Gastrocnemius medialis (tissue), 4 donors: Measurements from ENCODE around the gene GALM. TPM values are rescaled to one million over a fixed set of nuclear protein-coding genes. Genes with fewer than 3 reads are reported as not detected.

ENCODE experiments used
- ATAC-seq, 2 donors: fragments of 150-250 bp; one replicate each; pipeline ENCODE4 v1.9.1; 2016
- DNase-seq, 2 donors: peaks; one replicate each; pipeline ENCODE4 v3.0.0-alpha.2; 2019
- H3K27ac ChIP-seq, 4 donors: fragments of 200-600 bp; sonication (generic); 1 replicate in 1 of 4; 2 replicates in 3 of 4; pipeline ENCODE4 v1.5.1; 2016 to 2018; ENCODE audit warnings: mild to moderate bottlenecking in 2 of 4, moderate library complexity in 1 of 4
- H3K27me3 ChIP-seq, 3 donors: fragments of 200-600 bp; sonication (generic) in 2 of 3; 1 replicate in 1 of 3; 2 replicates in 2 of 3; pipeline versions ENCODE4 v1.5.1 to v1.6.0; 2016 to 2019; ENCODE audit warnings: mild to moderate bottlenecking in 1 of 3, moderate library complexity in 1 of 3
- H3K36me3 ChIP-seq, 2 donors: fragments of 200-600 bp; sonication (generic) in 1 of 2; one replicate each; pipeline ENCODE4 v1.5.1; 2017 to 2018
- H3K4me1 ChIP-seq, 2 donors: fragments of 200-600 bp; sonication (generic) in 1 of 2; one replicate each; pipeline ENCODE4 v1.5.1; 2016 to 2017; ENCODE audit warnings: mild to moderate bottlenecking in 2 of 2
- H3K4me3 ChIP-seq, 4 donors: fragments of 200-600 bp; sonication (generic) in 3 of 4; 1 replicate in 1 of 4; 2 replicates in 3 of 4; pipeline ENCODE4 v1.5.1; 2016 to 2019; ENCODE audit warnings: mild to moderate bottlenecking in 2 of 4
- H3K9me3 ChIP-seq, 3 donors: fragments of 200-600 bp; sonication (generic) in 2 of 3; 1 replicate in 1 of 3; 2 replicates in 2 of 3; pipeline ENCODE4 v1.5.1; 2016 to 2019
- CTCF ChIP-seq, 5 experiments: fragments of 450-650 bp in 3 of 5; fragments of 200-600 bp in 2 of 5; sonication (generic) in 2 of 5; IDR thresholded peaks in 4 of 5; conservative IDR thresholded peaks in 1 of 5; 1 replicate in 4 of 5; 2 replicates in 1 of 5; pipeline ENCODE4 v1.5.1; 2016 to 2019; ENCODE audit warnings: antibody characterized with exemption in 5 of 5, mild to moderate bottlenecking in 3 of 5, moderate library complexity in 3 of 5
- POLR2A ChIP-seq, 2 donors: fragments of 450-650 bp; IDR thresholded peaks; one replicate each; pipeline ENCODE4 v1.6.1; 2017; ENCODE audit warnings: antibody characterized with exemption in 2 of 2, mild to moderate bottlenecking in 2 of 2, moderate library complexity in 2 of 2
- in situ Hi-C, 4 donors: fragments of 200-750 bp; cut with MboI; loops; one replicate each; pipeline versions ENCODE4 v1.15.0 to v1.8.0; 2017; ENCODE audit warnings: low sequenced_read_pairs in 4 of 4
- intact Hi-C: fragments of 100-400 bp; cut with DNase I; formaldehyde crosslinking; loops from one replicate; pipeline ENCODE4 v1.15.1; 2023; ENCODE audit warnings: low total_unique reads
- total RNA-seq, 4 donors: library from RNA; depleted of rRNA; stranded (reverse); fragments of >200 nt; gene quantifications; one replicate each; pipeline versions ENCODE4 v1.1.0 to v1.2.3, GENCODE V29; 2016

GALM gene
- total RNA-seq, 4 donors from 2014 or later = 5.3 to 16.9 (median 14.9) TPM

DNA sequence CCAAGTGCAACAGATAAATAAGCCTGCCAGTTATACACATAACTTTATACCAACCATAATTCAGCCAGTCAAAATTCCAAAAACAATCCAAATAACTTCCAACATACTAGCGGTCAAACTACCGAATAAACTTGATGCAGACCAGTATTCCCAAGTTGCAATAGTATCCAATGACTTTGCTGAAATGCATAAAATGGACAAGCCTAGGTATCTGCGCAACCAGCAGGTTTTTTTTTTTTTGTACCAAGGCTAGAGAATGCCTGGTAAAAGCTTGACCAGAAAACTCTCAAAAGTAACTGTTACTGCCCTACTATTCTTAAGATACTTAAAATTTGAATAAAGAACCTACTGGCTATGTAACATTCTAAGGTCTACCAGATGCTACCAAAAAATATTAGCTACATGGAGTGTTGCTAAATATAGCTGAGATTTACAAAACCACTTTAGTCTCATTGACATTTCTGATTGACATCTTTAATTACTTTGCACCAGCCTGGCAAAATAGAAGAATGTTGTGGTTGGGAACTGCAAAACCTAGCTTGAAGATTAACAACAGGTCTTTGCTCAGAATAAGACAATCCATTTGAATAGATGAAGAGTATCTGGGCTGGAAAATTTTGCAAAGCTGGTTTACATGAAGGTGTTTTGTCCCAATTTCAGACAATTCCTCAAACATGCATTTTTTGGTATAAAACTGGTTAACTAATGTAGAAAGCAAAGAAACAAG is 77.9 kb downstream of the GALM start:
- in situ Hi-C loops = loop anchor here (5.0 to 25.0 kb wide), 4 partner anchors 149 to 432 kb away; partner anchors contain the start of gene ATL2 (in 1 of the 4)
- H3K27ac ChIP-seq = peak overlapping the region in 2 of 4 donors; percentile 24 to 37

GRCh38 chr2:38744399-38744780 is 78.5 kb downstream of the GALM start:
- H3K36me3 ChIP-seq = peaks cover 0 to 62% of the 10 kb centered on the region in 2 donors
- H3K9me3 ChIP-seq = no peaks in the 10 kb centered on the region
- H3K4me1 ChIP-seq = peaks cover 24 to 48% of the 10 kb centered on the region in 2 donors
- TF ChIP-seq CTCF (IDR thresholded peaks at IDR 0.05 in 4 of 5, conservative IDR thresholded peaks at IDR 0.05 in 1 of 5) = no peak
- no peak for TF ChIP-seq POLR2A (IDR thresholded peaks at IDR 0.05)
- H3K4me3 ChIP-seq = no peak overlapping the region
- DNase-seq (no peak), ATAC-seq (no peak)
- peak overlapping the region in 1 of 4 donors; percentile 37 for H3K27ac ChIP-seq
- intact Hi-C loops = loop anchor here (5.0 kb wide), 2 partner anchors 77 to 207 kb away; partner anchors contain the start of gene GALM
- in situ Hi-C loops = loop anchor here (5.0 to 25.0 kb wide), 4 partner anchors 150 to 432 kb away; partner anchors contain the start of gene ATL2 (in 1 of the 4)
- no peaks in the 10 kb centered on the region for H3K27me3 ChIP-seq

More for the DNA sequence above, 77.9 kb downstream of the GALM start:
- Histone ChIP-seq H3K4me3 (no peak overlapping the region), H3K36me3 (peaks cover 0 to 59% of the 10 kb centered on the region in 2 donors), H3K27me3 (no peaks in the 10 kb centered on the region), H3K9me3 (no peaks in the 10 kb centered on the region), H3K4me1 (peaks cover 20 to 43% of the 10 kb centered on the region in 2 donors)
- intact Hi-C loops = loop anchor here (5.0 kb wide), 2 partner anchors 77 to 207 kb away; partner anchors contain the start of gene GALM
- TF ChIP-seq POLR2A (IDR thresholded peaks at IDR 0.05) (no peak), CTCF (IDR thresholded peaks at IDR 0.05 in 4 of 5, conservative IDR thresholded peaks at IDR 0.05 in 1 of 5) (no peak)
- DNase-seq = no peak
- ATAC-seq = no peak

- intact Hi-C loops = no loop called here
- ATAC-seq (no peak), DNase-seq (no peak)
- in situ Hi-C loops = loop anchor here in 3 of 4 donors (5.0 to 25.0 kb wide), 4 partner anchors 150 to 433 kb away; partner anchors contain the start of gene ATL2 (in 1 of the 3)
- H3K27ac ChIP-seq = peak overlapping the region in 1 of 4 donors; percentile 11
- TF ChIP-seq POLR2A (IDR thresholded peaks at IDR 0.05) = no peak
- TF ChIP-seq CTCF (IDR thresholded peaks at IDR 0.05 in 4 of 5, conservative IDR thresholded peaks at IDR 0.05 in 1 of 5) = no peak
- H3K4me1 ChIP-seq = peaks cover 28 to 54% of the 10 kb centered on the region in 2 donors
- no peaks in the 10 kb centered on the region for H3K9me3 ChIP-seq
- H3K4me3 ChIP-seq = no peak overlapping the region
- peaks cover 0 to 66% of the 10 kb centered on the region in 2 donors for H3K36me3 ChIP-seq
- H3K27me3 ChIP-seq = no peaks in the 10 kb centered on the region
These were observed 79.4 kb downstream of the GALM start for GRCh38 chr2:38745267-38745666.

GRCh38 chr2:38747007-38747424 is 81.1 kb downstream of the GALM start:
- ATAC-seq = no peak
- DNase-seq = no peak
- Histone ChIP-seq H3K27me3 (no peaks in the 10 kb centered on the region), H3K4me3 (no peak overlapping the region), H3K36me3 (peaks cover 0 to 66% of the 10 kb centered on the region in 2 donors), H3K27ac (peak overlapping the region in 2 of 4 donors; percentile 15 to 40), H3K4me1 (peaks cover 32 to 46% of the 10 kb centered on the region in 2 donors), H3K9me3 (no peaks in the 10 kb centered on the region)
- TF ChIP-seq CTCF (IDR thresholded peaks at IDR 0.05 in 4 of 5, conservative IDR thresholded peaks at IDR 0.05 in 1 of 5) (no peak), POLR2A (IDR thresholded peaks at IDR 0.05) (no peak)
- intact Hi-C loops (no loop called here), in situ Hi-C loops (loop anchor here in 3 of 4 donors (5.0 to 25.0 kb wide), 4 partner anchors 152 to 435 kb away; partner anchors contain the start of gene ATL2 (in 1 of the 3))
